ENCODE data around the gene BCLAF1. TPM values are rescaled to one million over a fixed set of nuclear protein-coding genes. Genes with fewer than 3 reads are reported as not detected.

The BCLAF1 gene
- total and polyA plus RNA-seq, 4 donors = 23.2 to 326 (median 68.5) TPM

GRCh38 chr6:136232701-136233100 is 56.9 kb downstream of the BCLAF1 start:
- H3K36me3 ChIP-seq (ENCODE audit: control insufficient read depth in 4 of 4, insufficient read depth in 4 of 4, low read length in 4 of 4) = no peaks in the 10 kb centered on the region
- H3K9ac ChIP-seq (ENCODE audit: insufficient read depth in 1 of 2, low read length in 2 of 2) = no peak overlapping the region
- WGBS, 2 donors = 94 to 99% methylated on average over 1 of the region's 1 CpG
- no peak for ATAC-seq (ENCODE audit: insufficient read depth, low FRiP score)
- no peak for DNase-seq
- no peak for TF ChIP-seq CTCF (IDR thresholded peaks at IDR 0.05; ENCODE audit: control extremely low read depth, extremely low read depth)
- no peaks in the 10 kb centered on the region for H3K9me3 ChIP-seq (ENCODE audit: control insufficient read depth in 4 of 4, insufficient read depth in 3 of 4, low read length in 3 of 4)
- no peak overlapping the region for H3K4me3 ChIP-seq
- no peak overlapping the region for H3K27ac ChIP-seq (ENCODE audit: low read depth in 1 of 2, low read length in 1 of 2)
- H3K27me3 ChIP-seq (ENCODE audit: control insufficient read depth in 3 of 3, insufficient read depth in 3 of 3, low read length in 2 of 3) = no peaks in the 10 kb centered on the region
- H3K4me1 ChIP-seq (ENCODE audit: control insufficient read depth in 5 of 5, insufficient read depth in 5 of 5, low read length in 5 of 5) = peaks cover 0 to 1% (median 0%) of the 10 kb centered on the region in 5 donors

DNA sequence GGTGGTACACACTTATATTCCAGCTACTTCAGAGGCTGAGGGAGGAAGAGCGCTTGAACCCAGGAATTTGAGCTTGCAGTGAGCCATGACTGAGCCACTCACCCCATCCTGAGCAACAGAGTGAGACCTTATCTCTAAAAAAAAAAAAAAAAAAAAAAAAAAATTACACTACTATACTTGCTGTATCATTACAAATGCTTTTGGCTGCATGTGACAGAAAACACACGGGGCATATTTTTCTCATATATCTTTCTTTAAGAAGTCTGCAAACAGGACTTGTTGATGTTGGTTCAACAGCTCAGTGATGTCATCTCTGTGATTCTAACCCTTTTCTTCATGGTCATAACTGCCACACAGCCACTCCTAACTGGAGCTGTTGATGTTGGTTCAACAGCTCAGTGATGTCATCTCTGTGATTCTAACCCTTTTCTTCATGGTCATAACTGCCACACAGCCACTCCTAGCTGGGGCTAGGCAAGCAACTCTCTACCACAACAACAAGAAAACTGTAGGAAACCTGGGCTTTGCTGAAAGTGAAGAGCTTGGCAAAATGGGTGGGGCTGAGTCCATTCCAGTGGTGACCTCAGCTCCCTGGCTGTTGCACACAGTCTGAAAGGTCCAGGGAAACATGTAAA is 59.3 kb downstream of the BCLAF1 start:
- Histone ChIP-seq H3K4me3 (no peak overlapping the region), H3K27me3 (ENCODE audit: control insufficient read depth in 3 of 3, insufficient read depth in 3 of 3, low read length in 2 of 3) (no peaks in the 10 kb centered on the region), H3K9ac (ENCODE audit: insufficient read depth in 1 of 2, low read length in 2 of 2) (no peak overlapping the region), H3K27ac (ENCODE audit: low read depth in 1 of 2, low read length in 1 of 2) (no peak overlapping the region), H3K36me3 (ENCODE audit: control insufficient read depth in 4 of 4, insufficient read depth in 4 of 4, low read length in 4 of 4) (no peaks in the 10 kb centered on the region), H3K4me1 (ENCODE audit: control insufficient read depth in 5 of 5, insufficient read depth in 5 of 5, low read length in 5 of 5) (peaks cover 0 to 1% (median 0%) of the 10 kb centered on the region in 5 donors), H3K9me3 (ENCODE audit: control insufficient read depth in 4 of 4, insufficient read depth in 3 of 4, low read length in 3 of 4) (no peaks in the 10 kb centered on the region)
- no peak for ATAC-seq (ENCODE audit: insufficient read depth, low FRiP score)
- no peak for DNase-seq
- no peak for TF ChIP-seq CTCF (IDR thresholded peaks at IDR 0.05; ENCODE audit: control extremely low read depth, extremely low read depth)
- WGBS, 2 donors = 91 to 94% methylated on average over 2 of the region's 2 CpGs

- H3K4me1 ChIP-seq (ENCODE audit: control insufficient read depth in 5 of 5, insufficient read depth in 5 of 5, low read length in 5 of 5) = no peaks in the 10 kb centered on the region
- H3K27me3 ChIP-seq (ENCODE audit: control insufficient read depth in 3 of 3, insufficient read depth in 3 of 3, low read length in 2 of 3) = no peaks in the 10 kb centered on the region
- no peak overlapping the region for H3K27ac ChIP-seq (ENCODE audit: low read depth in 1 of 2, low read length in 1 of 2)
- H3K9ac ChIP-seq (ENCODE audit: insufficient read depth in 1 of 2, low read length in 2 of 2) = no peak overlapping the region
- H3K9me3 ChIP-seq (ENCODE audit: control insufficient read depth in 4 of 4, insufficient read depth in 3 of 4, low read length in 3 of 4) = no peaks in the 10 kb centered on the region
- ATAC-seq (ENCODE audit: insufficient read depth, low FRiP score) = no peak
- TF ChIP-seq CTCF (IDR thresholded peaks at IDR 0.05; ENCODE audit: control extremely low read depth, extremely low read depth) = no peak
- no peak for DNase-seq
- no peaks in the 10 kb centered on the region for H3K36me3 ChIP-seq (ENCODE audit: control insufficient read depth in 4 of 4, insufficient read depth in 4 of 4, low read length in 4 of 4)
- no peak overlapping the region for H3K4me3 ChIP-seq
- 26 to 73% methylated on average over 2 of the region's 2 CpGs for WGBS, 2 donors
Measured at GRCh38 chr6:136228814-136229213, 60.8 kb downstream of the BCLAF1 start.

All from lung (tissue), 12 donors.